K562 (cell line): ENCODE measurements around the gene ZNF567. TPM values are rescaled to one million over a fixed set of nuclear protein-coding genes. Genes with fewer than 3 reads are reported as not detected.
A peak's percentile ranks its signal among the peaks of the same experiment; 100 is the strongest.

Experiments
- BRF1 ChIP-seq: IDR thresholded peaks from 3 replicates; pipeline ENCODE4 v1.6.1; 2011; ENCODE audit warnings: borderline replicate concordance, mild to moderate bottlenecking; ENCODE audit not compliant: insufficient read length; ENCODE audit errors: extremely low read depth
- C11orf30 ChIP-seq: fragments of 450-650 bp; IDR thresholded peaks from 2 replicates; pipeline ENCODE4 v1.6.1; 2016; ENCODE audit warnings: low read depth, mild to moderate bottlenecking
- CBX1 ChIP-seq: sonication (generic); IDR thresholded peaks from 2 replicates; pipeline ENCODE4 v1.6.1; 2016; ENCODE audit warnings: antibody characterized with exemption, low read depth, mild to moderate bottlenecking
- CBX8 ChIP-seq: fragments of 200-600 bp; sonication (generic); IDR thresholded peaks from 2 replicates; pipeline ENCODE4 v1.6.1; 2012; ENCODE audit warnings: borderline replicate concordance, mixed run types, low read depth, mild to moderate bottlenecking, moderate library complexity, mixed read lengths, low read length, control low read depth, inconsistent platforms; ENCODE audit not compliant: poor library complexity, severe bottlenecking; ENCODE audit errors: extremely low read depth
- CSDE1 ChIP-seq, 2 experiments: fragments of 450-650 bp; IDR thresholded peaks; 2 replicates each; pipeline ENCODE4 v1.6.1; 2016; ENCODE audit warnings: mild to moderate bottlenecking in 1 of 2
- FOXM1 ChIP-seq, 2 experiments: fragments of 450-650 bp in 1 of 2; sonication (generic) in 1 of 2; formaldehyde crosslinking in 1 of 2; IDR thresholded peaks; 2 replicates each; pipeline versions ENCODE4 v1.6.1 to v1.9.0; 2017 to 2022; ENCODE audit warnings: low read depth in 2 of 2, mild to moderate bottlenecking in 2 of 2, missing genetic modification reagents in 1 of 2, moderate library complexity in 1 of 2
- KDM2B ChIP-seq: fragments of 250-450 bp; sonication (Bioruptor Pico); IDR thresholded peaks from 2 replicates; pipeline ENCODE4 v1.8.0; 2021; ENCODE audit warnings: mild to moderate bottlenecking, moderate library complexity
- MCM7 ChIP-seq, 2 experiments: fragments of 450-650 bp; IDR thresholded peaks; 2 replicates each; pipeline ENCODE4 v1.6.1; 2016 to 2018
- NELFE ChIP-seq: IDR thresholded peaks from 2 replicates; pipeline ENCODE4 v1.6.1; 2011; ENCODE audit warnings: mild to moderate bottlenecking; ENCODE audit not compliant: insufficient read depth, insufficient read length
- PHF20 ChIP-seq: fragments of 450-650 bp; IDR thresholded peaks from 2 replicates; pipeline ENCODE4 v1.6.1; 2018; ENCODE audit not compliant: partially characterized antibody
- TARDBP ChIP-seq: fragments of 450-650 bp; IDR thresholded peaks from 2 replicates; pipeline ENCODE4 v1.6.1; 2016
- ZBTB8A ChIP-seq: fragments of 450-650 bp; IDR thresholded peaks from 2 replicates; pipeline ENCODE4 v1.6.1; 2018; ENCODE audit warnings: mild to moderate bottlenecking, moderate library complexity; ENCODE audit not compliant: partially characterized antibody
- ZKSCAN8 ChIP-seq: fragments of 200-800 bp; sonication (Bioruptor generic); IDR thresholded peaks from 2 replicates; pipeline ENCODE4 v1.6.1; 2016; ENCODE audit warnings: missing genetic modification characterization, missing compliant biosample characterization
- ZNF407 ChIP-seq: fragments of 450-650 bp; IDR thresholded peaks from 2 replicates; pipeline ENCODE4 v1.6.1; 2016; ENCODE audit warnings: low read depth
- ZNF778 ChIP-seq: fragments of 450-650 bp; formaldehyde crosslinking; IDR thresholded peaks from 2 replicates; pipeline ENCODE4 v1.4.0; 2020; ENCODE audit warnings: mild to moderate bottlenecking, moderate library complexity
- polyA plus RNA-seq, 8 experiments: library from polyadenylated mRNA; depleted of rRNA in 4 of 8; stranded (reverse) in 5 of 8; unstranded in 3 of 8; fragments of >200 nt; fragmentation: Nextera tagmentation in 2 of 8; fragmentation: Illumina TruSeq in 1 of 8; extraction: Ambion mirVana in 2 of 8; extraction: Trizol in 1 of 8; gene quantifications; 2 replicates each; pipeline versions ENCODE4 v1.2.1 to v1.2.3, GENCODE V29; 2011 to 2014; ENCODE audit warnings: inconsistent platforms in 1 of 8, missing spikeins in 1 of 8
- total RNA-seq, 7 experiments: library from RNA; depleted of rRNA in 6 of 7; stranded (reverse); fragments of >200 nt in 6 of 7; fragmentation: Illumina TruSeq in 2 of 7; extraction: Trizol in 2 of 7; gene quantifications; 2 replicates each; pipeline versions ENCODE4 v1.2.1 to v1.2.3, GENCODE V29; 2011 to 2021; ENCODE audit warnings: low replicate concordance in 1 of 7
- TF ChIP-seq, protein P1 (sequence below): fragments of 450-650 bp; IDR thresholded peaks from 2 replicates; pipeline ENCODE4 v1.6.1; 2016
- TF ChIP-seq, protein P2 (sequence below): fragments of 250-450 bp; sonication (Bioruptor Pico); IDR thresholded peaks from 2 replicates; pipeline ENCODE4 v1.4.0; 2020; ENCODE audit warnings: mild to moderate bottlenecking

ZNF567 gene
- total and polyA plus RNA-seq, 9 of the 15 experiments (the other 6 are each of a cell fraction or from before 2014, with no cell fraction given), result 3.1 to 11.5 (median 7.4) TPM

DNA sequence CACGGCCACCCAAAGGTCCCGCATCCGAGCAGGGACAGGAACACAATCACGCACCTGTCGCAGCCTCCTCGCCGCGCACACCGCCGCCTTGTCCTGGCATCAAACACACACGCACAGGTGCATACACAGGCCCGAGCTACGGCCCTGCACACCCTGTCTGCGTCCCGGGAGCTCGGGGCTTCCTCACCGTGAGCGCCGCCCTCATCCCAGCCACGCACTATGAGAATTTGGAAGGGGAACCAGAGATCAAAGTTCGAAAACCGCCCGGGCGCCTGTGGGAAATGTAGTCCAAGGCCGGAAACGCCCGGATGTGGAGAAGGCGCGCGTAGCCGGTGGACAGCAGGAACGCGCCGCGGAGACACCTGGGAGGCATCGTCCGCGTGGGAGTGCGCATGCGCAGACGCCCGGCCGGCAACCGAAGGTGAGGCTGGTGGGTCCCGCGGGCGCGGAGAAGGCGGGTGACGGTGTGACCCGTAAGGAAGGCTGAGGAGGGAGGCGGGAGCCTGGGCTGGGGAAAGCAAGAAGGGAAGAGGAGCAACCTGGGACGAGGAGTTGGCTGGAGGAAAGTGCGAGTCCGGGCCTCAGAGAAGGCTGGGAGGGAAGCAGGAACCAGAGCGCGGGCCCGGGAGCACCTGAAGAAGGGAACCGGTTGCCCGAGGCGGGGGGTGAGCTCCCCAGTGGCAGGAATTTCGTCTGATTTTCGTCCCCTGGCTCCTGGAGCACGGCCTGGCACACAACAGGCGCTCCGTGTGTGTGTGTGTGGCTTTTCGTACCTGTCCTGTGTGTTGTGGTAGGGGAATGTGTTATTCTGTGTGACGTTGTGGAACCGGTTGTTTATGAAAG, at the start of gene ZNF567 (continued):
- no peak for TF ChIP-seq ZNF778
- no peak for TF ChIP-seq KDM2B
- TF ChIP-seq, protein P1, sequence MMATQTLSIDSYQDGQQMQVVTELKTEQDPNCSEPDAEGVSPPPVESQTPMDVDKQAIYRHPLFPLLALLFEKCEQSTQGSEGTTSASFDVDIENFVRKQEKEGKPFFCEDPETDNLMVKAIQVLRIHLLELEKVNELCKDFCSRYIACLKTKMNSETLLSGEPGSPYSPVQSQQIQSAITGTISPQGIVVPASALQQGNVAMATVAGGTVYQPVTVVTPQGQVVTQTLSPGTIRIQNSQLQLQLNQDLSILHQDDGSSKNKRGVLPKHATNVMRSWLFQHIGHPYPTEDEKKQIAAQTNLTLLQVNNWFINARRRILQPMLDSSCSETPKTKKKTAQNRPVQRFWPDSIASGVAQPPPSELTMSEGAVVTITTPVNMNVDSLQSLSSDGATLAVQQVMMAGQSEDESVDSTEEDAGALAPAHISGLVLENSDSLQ, result no peak
- peak; percentile 18; the same call in 1 of the 2 replicates for TF ChIP-seq TARDBP
- TF ChIP-seq ZKSCAN8 (CRISPR knock-in tag), result no peak
- no peak for TF ChIP-seq MCM7 (IDR thresholded peaks at IDR 0.05)
- TF ChIP-seq CSDE1 (IDR thresholded peaks at IDR 0.05), result no peak
- TF ChIP-seq C11orf30, result no peak
- TF ChIP-seq CBX1, result no peak; the same call in 1 of the 2 replicates
- no peak for TF ChIP-seq BRF1
- no peak for TF ChIP-seq FOXM1 (IDR thresholded peaks at IDR 0.05; ENCODE audit: low read depth)
- TF ChIP-seq FOXM1 (CRISPR knock-in tag; IDR thresholded peaks at IDR 0.05; ENCODE audit: low read depth), result no peak
- TF ChIP-seq, protein P2, sequence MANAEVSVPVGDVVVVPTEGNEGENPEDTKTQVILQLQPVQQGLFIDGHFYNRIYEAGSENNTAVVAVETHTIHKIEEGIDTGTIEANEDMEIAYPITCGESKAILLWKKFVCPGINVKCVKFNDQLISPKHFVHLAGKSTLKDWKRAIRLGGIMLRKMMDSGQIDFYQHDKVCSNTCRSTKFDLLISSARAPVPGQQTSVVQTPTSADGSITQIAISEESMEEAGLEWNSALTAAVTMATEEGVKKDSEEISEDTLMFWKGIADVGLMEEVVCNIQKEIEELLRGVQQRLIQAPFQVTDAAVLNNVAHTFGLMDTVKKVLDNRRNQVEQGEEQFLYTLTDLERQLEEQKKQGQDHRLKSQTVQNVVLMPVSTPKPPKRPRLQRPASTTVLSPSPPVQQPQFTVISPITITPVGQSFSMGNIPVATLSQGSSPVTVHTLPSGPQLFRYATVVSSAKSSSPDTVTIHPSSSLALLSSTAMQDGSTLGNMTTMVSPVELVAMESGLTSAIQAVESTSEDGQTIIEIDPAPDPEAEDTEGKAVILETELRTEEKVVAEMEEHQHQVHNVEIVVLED (CRISPR knock-in tag), result peak; percentile 83
- TF ChIP-seq ZNF407, result no peak
- no peak for TF ChIP-seq CBX8
- peak; percentile 64 for TF ChIP-seq PHF20
- no peak for TF ChIP-seq ZBTB8A
- no peak for TF ChIP-seq NELFE
